Neural cell (in vitro differentiated cells): ENCODE measurements around the gene PGAM2. TPM values are rescaled to one million over a fixed set of nuclear protein-coding genes. Genes with fewer than 3 reads are reported as not detected.

ENCODE experiments used
- H2AFZ ChIP-seq: fragments of 200-600, 300-800 bp; sonication (generic), shearing (Covaris generic); 2 replicates; pipeline ENCODE4 v1.6.0; 2014; ENCODE audit warnings: low read depth, mild to moderate bottlenecking, antibody characterized with exemption, low read length, moderate library complexity
- H3F3A ChIP-seq: fragments of 200-600 bp; shearing (Covaris generic); 2 replicates; pipeline ENCODE4 v1.6.1; 2016; ENCODE audit warnings: mild to moderate bottlenecking, moderate library complexity, mixed read lengths, antibody characterized with exemption, low read length; ENCODE audit not compliant: insufficient read depth, poor library complexity, severe bottlenecking
- H3K27ac ChIP-seq: fragments of 200-600, 300-800 bp; sonication (generic), shearing (Covaris generic); 2 replicates; pipeline ENCODE4 v1.5.1; 2014; ENCODE audit warnings: mild to moderate bottlenecking, low read length, moderate library complexity
- H3K27me3 ChIP-seq: fragments of 300-800, 200-600 bp; sonication (generic), shearing (Covaris generic); 2 replicates; pipeline ENCODE4 v1.6.0; 2014; ENCODE audit warnings: mild to moderate bottlenecking, low read depth, low read length, moderate library complexity; ENCODE audit not compliant: insufficient read depth
- H3K36me3 ChIP-seq: fragments of 300-800, 200-600 bp; sonication (generic), shearing (Covaris generic); 2 replicates; pipeline ENCODE4 v1.5.1; 2014; ENCODE audit warnings: mild to moderate bottlenecking, antibody characterized with exemption, low read length, moderate library complexity; ENCODE audit not compliant: insufficient read depth
- H3K4me2 ChIP-seq: fragments of 300-800, 200-600 bp; sonication (generic), shearing (Covaris generic); 2 replicates; pipeline ENCODE4 v1.6.0; 2014; ENCODE audit warnings: mild to moderate bottlenecking, low read length
- H3K4me3 ChIP-seq: fragments of 300-800, 200-600 bp; sonication (generic), shearing (Covaris generic); 2 replicates; pipeline ENCODE4 v1.5.1; 2014; ENCODE audit warnings: mild to moderate bottlenecking, low read length, moderate library complexity
- H3K79me2 ChIP-seq: fragments of 200-600 bp; shearing (Covaris generic); replicated peaks from 2 replicates; pipeline ENCODE4 v1.6.0; 2014; ENCODE audit warnings: mild to moderate bottlenecking, low read length, moderate library complexity; ENCODE audit not compliant: insufficient read depth
- H3K9ac ChIP-seq: fragments of 300-800, 200-600 bp; sonication (generic), shearing (Covaris generic); 2 replicates; pipeline ENCODE4 v1.6.1; 2016; ENCODE audit warnings: mild to moderate bottlenecking, low read length, mixed read lengths
- H3K9me2 ChIP-seq: fragments of 200-600 bp; shearing (Covaris generic); 2 replicates; pipeline ENCODE4 v1.6.1; 2016; ENCODE audit warnings: mild to moderate bottlenecking, low read length, mixed read lengths; ENCODE audit not compliant: insufficient read depth
- H3K9me3 ChIP-seq: fragments of 200-600, 300-800 bp; sonication (generic), shearing (Covaris generic); 2 replicates; pipeline ENCODE4 v1.6.1; 2016; ENCODE audit warnings: mild to moderate bottlenecking, mixed run types, low read length, moderate library complexity, mixed read lengths
- H4K20me1 ChIP-seq: fragments of 200-600 bp; shearing (Covaris generic); 2 replicates; pipeline ENCODE4 v1.6.1; 2016; ENCODE audit warnings: mild to moderate bottlenecking, mixed run types; ENCODE audit not compliant: insufficient read depth
- EP300 ChIP-seq: fragments of 450-650 bp; conservative IDR thresholded peaks from 2 replicates; pipeline ENCODE4 v1.6.1; 2014; ENCODE audit warnings: antibody characterized with exemption, mild to moderate bottlenecking, moderate library complexity; ENCODE audit not compliant: poor library complexity, severe bottlenecking
- EZH2 ChIP-seq: fragments of 200-600, 300-800 bp; shearing (Covaris generic), sonication (generic); IDR thresholded peaks from 2 replicates; pipeline ENCODE4 v1.6.1; 2014; ENCODE audit warnings: antibody characterized with exemption, low read length, borderline replicate concordance, mild to moderate bottlenecking; ENCODE audit not compliant: insufficient read depth, poor library complexity, severe bottlenecking
- MXI1 ChIP-seq: fragments of 450-650 bp; conservative IDR thresholded peaks from 2 replicates; pipeline ENCODE4 v1.6.1; 2014; ENCODE audit warnings: antibody characterized with exemption, mild to moderate bottlenecking; ENCODE audit not compliant: poor library complexity, severe bottlenecking
- POLR2AphosphoS5 ChIP-seq: IDR thresholded peaks from 2 replicates; pipeline ENCODE4 v1.6.1; 2012
- SMC3 ChIP-seq: fragments of 450-650 bp; conservative IDR thresholded peaks from 2 replicates; pipeline ENCODE4 v1.6.1; 2014; ENCODE audit warnings: antibody characterized with exemption, mild to moderate bottlenecking, moderate library complexity; ENCODE audit not compliant: poor library complexity
- TAF1 ChIP-seq: IDR thresholded peaks from 2 replicates; pipeline ENCODE4 v1.6.1; 2012; ENCODE audit warnings: low read depth
- polyA plus RNA-seq: library from polyadenylated mRNA; depleted of rRNA; stranded (reverse); fragments of >200 nt; gene quantifications from 2 replicates; pipeline ENCODE4 v1.2.3, GENCODE V29; 2014
- TF ChIP-seq, protein P1 (sequence below): fragments of 450-650 bp; IDR thresholded peaks from 2 replicates; pipeline ENCODE4 v1.5.1; 2014; ENCODE audit warnings: antibody characterized with exemption, mild to moderate bottlenecking, moderate library complexity; ENCODE audit not compliant: poor library complexity, severe bottlenecking
- TF ChIP-seq, protein P2 (sequence below): IDR thresholded peaks from 2 replicates; pipeline ENCODE4 v1.6.1; 2012; ENCODE audit warnings: borderline replicate concordance

PGAM2 gene
- polyA plus RNA-seq, 1 donor from 2014 or later, result not detected

DNA sequence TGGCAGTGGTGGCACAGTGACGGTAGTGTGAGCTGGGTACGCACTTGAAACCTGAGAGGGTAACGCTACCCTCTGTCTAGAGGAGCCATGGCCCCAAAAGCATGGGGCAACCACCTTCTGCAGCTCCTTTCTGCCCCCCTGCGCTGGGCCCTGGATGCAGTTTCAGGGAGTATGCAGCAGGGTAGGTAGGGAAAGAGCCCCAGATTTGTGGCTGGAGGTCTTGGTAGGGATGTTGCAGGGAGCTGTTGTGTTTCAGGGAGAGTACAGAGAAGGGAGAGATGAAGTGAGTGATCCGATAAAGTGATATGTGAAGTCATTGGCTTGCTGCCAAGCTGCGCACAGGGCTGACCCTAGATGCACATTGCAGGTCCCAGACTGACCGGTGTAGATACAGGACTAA, 2.7 kb upstream of the PGAM2 start:
- Histone ChIP-seq H4K20me1 (no peaks in the 10 kb centered on the region), H3F3A (no peaks in the 10 kb centered on the region), H3K27me3 (no peaks in the 10 kb centered on the region), H3K36me3 (no peaks in the 10 kb centered on the region), H3K9me3 (no peaks in the 10 kb centered on the region), H3K27ac (no peak overlapping the region), H2AFZ (no peak overlapping the region), H3K9ac (no peak overlapping the region), H3K4me2 (no peak overlapping the region), H3K9me2 (no peaks in the 10 kb centered on the region), H3K79me2 (no peaks in the 10 kb centered on the region), H3K4me3 (no peak overlapping the region)
- no peak for TF ChIP-seq EZH2
- TF ChIP-seq MXI1, result no peak
- TF ChIP-seq, protein P1, sequence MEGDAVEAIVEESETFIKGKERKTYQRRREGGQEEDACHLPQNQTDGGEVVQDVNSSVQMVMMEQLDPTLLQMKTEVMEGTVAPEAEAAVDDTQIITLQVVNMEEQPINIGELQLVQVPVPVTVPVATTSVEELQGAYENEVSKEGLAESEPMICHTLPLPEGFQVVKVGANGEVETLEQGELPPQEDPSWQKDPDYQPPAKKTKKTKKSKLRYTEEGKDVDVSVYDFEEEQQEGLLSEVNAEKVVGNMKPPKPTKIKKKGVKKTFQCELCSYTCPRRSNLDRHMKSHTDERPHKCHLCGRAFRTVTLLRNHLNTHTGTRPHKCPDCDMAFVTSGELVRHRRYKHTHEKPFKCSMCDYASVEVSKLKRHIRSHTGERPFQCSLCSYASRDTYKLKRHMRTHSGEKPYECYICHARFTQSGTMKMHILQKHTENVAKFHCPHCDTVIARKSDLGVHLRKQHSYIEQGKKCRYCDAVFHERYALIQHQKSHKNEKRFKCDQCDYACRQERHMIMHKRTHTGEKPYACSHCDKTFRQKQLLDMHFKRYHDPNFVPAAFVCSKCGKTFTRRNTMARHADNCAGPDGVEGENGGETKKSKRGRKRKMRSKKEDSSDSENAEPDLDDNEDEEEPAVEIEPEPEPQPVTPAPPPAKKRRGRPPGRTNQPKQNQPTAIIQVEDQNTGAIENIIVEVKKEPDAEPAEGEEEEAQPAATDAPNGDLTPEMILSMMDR, result no peak
- no peak for TF ChIP-seq EP300
- no peak for TF ChIP-seq POLR2AphosphoS5
- no peak for TF ChIP-seq TAF1
- TF ChIP-seq, protein P2, sequence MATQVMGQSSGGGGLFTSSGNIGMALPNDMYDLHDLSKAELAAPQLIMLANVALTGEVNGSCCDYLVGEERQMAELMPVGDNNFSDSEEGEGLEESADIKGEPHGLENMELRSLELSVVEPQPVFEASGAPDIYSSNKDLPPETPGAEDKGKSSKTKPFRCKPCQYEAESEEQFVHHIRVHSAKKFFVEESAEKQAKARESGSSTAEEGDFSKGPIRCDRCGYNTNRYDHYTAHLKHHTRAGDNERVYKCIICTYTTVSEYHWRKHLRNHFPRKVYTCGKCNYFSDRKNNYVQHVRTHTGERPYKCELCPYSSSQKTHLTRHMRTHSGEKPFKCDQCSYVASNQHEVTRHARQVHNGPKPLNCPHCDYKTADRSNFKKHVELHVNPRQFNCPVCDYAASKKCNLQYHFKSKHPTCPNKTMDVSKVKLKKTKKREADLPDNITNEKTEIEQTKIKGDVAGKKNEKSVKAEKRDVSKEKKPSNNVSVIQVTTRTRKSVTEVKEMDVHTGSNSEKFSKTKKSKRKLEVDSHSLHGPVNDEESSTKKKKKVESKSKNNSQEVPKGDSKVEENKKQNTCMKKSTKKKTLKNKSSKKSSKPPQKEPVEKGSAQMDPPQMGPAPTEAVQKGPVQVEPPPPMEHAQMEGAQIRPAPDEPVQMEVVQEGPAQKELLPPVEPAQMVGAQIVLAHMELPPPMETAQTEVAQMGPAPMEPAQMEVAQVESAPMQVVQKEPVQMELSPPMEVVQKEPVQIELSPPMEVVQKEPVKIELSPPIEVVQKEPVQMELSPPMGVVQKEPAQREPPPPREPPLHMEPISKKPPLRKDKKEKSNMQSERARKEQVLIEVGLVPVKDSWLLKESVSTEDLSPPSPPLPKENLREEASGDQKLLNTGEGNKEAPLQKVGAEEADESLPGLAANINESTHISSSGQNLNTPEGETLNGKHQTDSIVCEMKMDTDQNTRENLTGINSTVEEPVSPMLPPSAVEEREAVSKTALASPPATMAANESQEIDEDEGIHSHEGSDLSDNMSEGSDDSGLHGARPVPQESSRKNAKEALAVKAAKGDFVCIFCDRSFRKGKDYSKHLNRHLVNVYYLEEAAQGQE, result no peak

DNA sequence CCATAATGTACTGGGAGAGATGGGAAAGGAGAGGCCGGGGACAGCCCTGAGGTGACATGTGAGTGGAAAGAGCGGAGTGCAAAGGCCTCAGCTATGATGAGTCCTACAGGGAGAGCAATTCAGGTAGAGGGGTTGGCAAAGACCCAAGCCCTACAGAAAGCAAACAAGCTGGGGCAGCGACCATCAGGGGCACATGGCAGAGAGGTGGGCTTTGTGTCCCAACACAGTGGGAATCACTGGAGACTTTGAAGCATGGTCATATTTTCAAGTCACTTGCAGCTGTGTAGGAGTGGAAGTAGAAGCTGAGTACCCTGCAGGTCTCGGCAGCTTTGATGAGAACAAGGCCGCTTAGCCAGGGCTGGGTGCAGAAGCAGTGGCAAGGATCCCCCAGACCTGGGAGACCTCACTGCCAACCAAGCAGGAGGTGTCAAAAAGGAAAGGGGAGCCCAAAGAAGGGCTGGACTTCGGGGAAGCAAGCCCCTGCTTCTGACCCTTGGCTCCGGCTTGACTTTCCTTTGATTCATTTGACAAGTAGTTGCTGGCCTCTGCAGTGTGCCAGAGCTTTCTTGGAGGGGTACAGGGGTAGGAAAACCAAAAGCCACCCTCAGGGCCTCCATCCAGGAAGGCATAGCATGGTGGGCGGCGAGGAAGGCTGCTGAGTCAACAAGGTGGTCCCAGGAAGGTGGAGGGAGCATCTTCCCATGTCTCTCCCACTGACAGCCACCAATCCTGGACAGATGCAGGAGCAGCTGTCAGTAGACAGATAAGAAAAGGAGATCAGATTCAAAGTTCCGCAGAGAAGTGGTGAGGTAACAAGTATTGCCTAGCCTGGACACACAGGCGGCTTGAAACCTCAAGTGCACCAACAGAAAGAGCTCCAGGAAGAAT, 1.9 kb upstream of the PGAM2 start:
- Histone ChIP-seq H3K4me3 (no peak overlapping the region), H3K27me3 (no peaks in the 10 kb centered on the region), H3K27ac (no peak overlapping the region), H3K9me3 (no peaks in the 10 kb centered on the region), H3K79me2 (no peaks in the 10 kb centered on the region), H3K4me2 (no peak overlapping the region), H3K9me2 (no peaks in the 10 kb centered on the region), H3F3A (no peaks in the 10 kb centered on the region), H3K36me3 (no peaks in the 10 kb centered on the region), H3K9ac (no peak overlapping the region), H4K20me1 (no peaks in the 10 kb centered on the region), H2AFZ (no peak overlapping the region)
- TF ChIP-seq EP300 (no peak), SMC3 (no peak), POLR2AphosphoS5 (no peak), EZH2 (no peak)
